Measurements from ENCODE around the gene HENMT1.
"Not testable (repeated sequence)": the region's sequence is repeated elsewhere in the genome, so short reads cannot be mapped to it uniquely, and the experiment has no call there.

Gene HENMT1

GRCh38 chr1:108661030-108661609 lies at the start of gene HENMT1:
HENMT1 (minus strand) TSS chr1:108661093; CDS start chr1:108659884, 1,209 bp downstream.
- no peak for DNase-seq (ENCODE audit: low read depth, low spot score)

GRCh38 chr1:108708691-108709660 lies 48.1 kb upstream of the HENMT1 start:
- DNase-seq (ENCODE audit: low read depth, low spot score) = no peak

GRCh38 chr1:108706643-108707042 lies 45.8 kb upstream of the HENMT1 start:
- no peak for DNase-seq (ENCODE audit: low read depth, low spot score)

- DNase-seq (ENCODE audit: low read depth, low spot score) = no peak
Observed at GRCh38 chr1:108704496-108704895, 43.6 kb upstream of the HENMT1 start.

- DNase-seq (ENCODE audit: low read depth, low spot score) = no peak
Observed at GRCh38 chr1:108703939-108704338, 43.0 kb upstream of the HENMT1 start.

GRCh38 chr1:108702109-108702508 lies 41.2 kb upstream of the HENMT1 start:
- not testable (repeated sequence) for DNase-seq (ENCODE audit: low read depth, low spot score)

GRCh38 chr1:108701176-108701849 lies 40.4 kb upstream of the HENMT1 start:
- no peak for DNase-seq (ENCODE audit: low read depth, low spot score)

- no peak for DNase-seq (ENCODE audit: low read depth, low spot score)
Observed at GRCh38 chr1:108699375-108700332, 38.8 kb upstream of the HENMT1 start.

- DNase-seq (ENCODE audit: low read depth, low spot score) = no peak
Observed at GRCh38 chr1:108695535-108695934, 34.6 kb upstream of the HENMT1 start.

- no peak for DNase-seq (ENCODE audit: low read depth, low spot score)
Observed at GRCh38 chr1:108692724-108693655, 32.1 kb upstream of the HENMT1 start.

GRCh38 chr1:108691942-108692723 lies 31.2 kb upstream of the HENMT1 start, which contains the start of gene PRPF38B:
PRPF38B (plus strand) TSS chr1:108692310; CDS start chr1:108692592, 282 bp downstream.
- peak; percentile 64 for DNase-seq (ENCODE audit: low read depth, low spot score)

GRCh38 chr1:108691128-108691941 lies 30.4 kb upstream of the HENMT1 start:
- DNase-seq (ENCODE audit: low read depth, low spot score) = no peak

- DNase-seq (ENCODE audit: low read depth, low spot score) = no peak
Observed at GRCh38 chr1:108686614-108687313, 25.9 kb upstream of the HENMT1 start.

GRCh38 chr1:108685529-108685928 lies 24.6 kb upstream of the HENMT1 start:
- no peak for DNase-seq (ENCODE audit: low read depth, low spot score)

GRCh38 chr1:108681701-108682100 lies 20.8 kb upstream of the HENMT1 start:
- DNase-seq (ENCODE audit: low read depth, low spot score) = peak; percentile 45

- no peak for DNase-seq (ENCODE audit: low read depth, low spot score)
Observed at GRCh38 chr1:108679586-108680213, 18.8 kb upstream of the HENMT1 start.

GRCh38 chr1:108678706-108679105 lies 17.8 kb upstream of the HENMT1 start:
- DNase-seq (ENCODE audit: low read depth, low spot score) = no peak
